Dedifferentiated amniotic fluid mesenchymal stem cell (primary cell): ENCODE measurements around the gene RCAN1.
A peak's percentile ranks its signal among the peaks of the same experiment; 100 is the strongest.
"Not testable (repeated sequence)": the region's sequence is repeated elsewhere in the genome, so short reads cannot be mapped to it uniquely, and the experiment has no call there.

Experiments used
- DNase-seq: peaks from one replicate; pipeline ENCODE4 v3.0.0-alpha.2; 2016; ENCODE audit errors: extremely low spot score

RCAN1 gene

GRCh38 chr21:34621434-34622350 is 6.8 kb upstream of the RCAN1 start:
- DNase-seq = no peak

- no peak for DNase-seq
Measured at GRCh38 chr21:34619841-34620665, 5.1 kb upstream of the RCAN1 start.

DNA sequence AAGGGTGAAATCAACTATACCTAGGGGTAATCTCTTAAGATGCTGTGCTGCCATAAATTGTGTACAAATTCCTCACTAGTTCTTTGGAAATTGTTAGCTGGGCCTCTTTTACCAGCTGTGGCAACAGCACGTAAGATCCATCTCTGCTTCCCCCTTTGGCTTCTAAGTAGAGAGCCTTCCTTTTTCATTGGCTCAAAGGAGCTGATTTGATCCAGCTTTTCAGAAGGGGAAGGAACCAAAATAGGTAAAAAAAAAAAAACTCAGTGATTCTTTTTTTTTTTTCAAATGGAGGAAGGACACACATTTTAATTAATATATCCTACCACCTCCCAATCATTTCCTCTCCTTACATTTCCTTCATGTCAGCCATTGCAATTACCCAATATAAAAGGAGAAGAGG is 4.0 kb upstream of the RCAN1 start:
- DNase-seq = no peak

DNA sequence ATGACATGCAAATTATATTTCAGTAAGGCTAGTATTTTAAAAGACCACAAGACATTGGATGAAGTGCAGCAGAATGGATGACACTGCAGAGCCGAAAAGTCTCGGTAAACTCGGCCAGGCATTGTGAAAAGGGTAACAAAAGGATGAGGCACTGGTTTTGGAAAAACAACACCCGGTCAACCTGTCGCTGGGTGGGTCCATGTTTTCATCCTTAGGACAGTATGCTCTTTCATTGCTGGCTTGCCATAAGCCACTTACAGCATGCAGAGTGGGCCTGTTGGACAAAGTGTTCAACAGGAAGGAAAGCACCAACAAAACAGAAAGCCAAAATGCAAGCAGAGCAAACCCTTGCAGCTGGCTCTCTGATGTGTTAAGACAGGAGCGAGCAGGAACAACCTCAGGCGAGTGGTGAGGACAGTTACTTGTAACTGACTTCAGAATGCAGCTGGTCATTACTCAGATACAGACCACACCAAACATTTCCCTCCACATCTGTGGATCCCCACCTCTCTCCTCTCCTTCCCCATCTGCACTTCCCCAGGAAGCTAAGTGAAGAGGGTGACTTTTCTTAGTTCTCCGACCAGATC is 2.9 kb upstream of the RCAN1 start:
- no peak for DNase-seq

GRCh38 chr21:34615487-34615814 is 538 bp upstream of the RCAN1 start:
- no peak for DNase-seq

DNA sequence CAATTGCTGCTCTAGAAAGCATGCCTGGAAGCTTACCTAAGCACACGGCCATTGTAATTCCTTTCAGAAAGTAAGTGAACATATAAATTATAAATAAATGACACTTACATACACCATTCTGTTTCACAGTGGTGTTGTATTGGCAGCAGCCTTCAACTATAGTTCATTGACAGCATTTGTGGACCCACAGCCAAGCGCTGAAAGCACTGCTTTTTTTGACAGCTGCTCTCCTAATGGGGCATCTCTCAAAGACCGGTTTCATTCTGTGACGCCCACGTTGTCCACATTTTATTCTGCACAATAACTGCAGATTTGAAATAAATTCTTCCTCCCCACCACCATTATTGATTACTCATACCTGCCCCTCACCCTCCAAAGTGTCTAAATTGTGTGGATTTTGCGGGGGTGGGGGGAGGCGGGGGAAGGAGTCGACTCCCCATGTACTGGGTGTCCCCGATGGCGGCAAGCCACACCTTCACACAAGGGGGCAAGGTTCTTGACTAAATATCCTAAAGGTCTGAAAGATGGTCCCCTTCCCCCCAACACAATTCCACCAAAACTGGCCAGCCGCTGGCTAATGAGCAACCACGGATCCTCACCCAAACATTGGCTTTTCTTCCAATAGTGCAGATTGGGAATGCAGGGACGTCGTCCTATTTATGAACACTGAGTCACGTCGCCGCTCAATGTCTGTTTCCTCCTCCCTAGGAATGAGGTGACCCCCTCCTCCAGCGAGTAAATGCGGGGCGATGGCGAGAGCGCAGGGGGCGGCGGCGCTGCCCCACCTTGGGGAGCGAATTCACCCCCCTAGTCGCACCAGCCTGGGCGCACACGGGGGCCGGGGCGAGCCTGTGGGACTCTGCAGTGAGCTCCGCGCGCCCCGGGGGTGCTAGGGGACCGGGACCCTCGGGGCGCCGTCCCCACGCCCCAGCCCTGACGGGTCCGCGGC is 960 bp downstream of the RCAN1 start:
- DNase-seq = no peak

DNA sequence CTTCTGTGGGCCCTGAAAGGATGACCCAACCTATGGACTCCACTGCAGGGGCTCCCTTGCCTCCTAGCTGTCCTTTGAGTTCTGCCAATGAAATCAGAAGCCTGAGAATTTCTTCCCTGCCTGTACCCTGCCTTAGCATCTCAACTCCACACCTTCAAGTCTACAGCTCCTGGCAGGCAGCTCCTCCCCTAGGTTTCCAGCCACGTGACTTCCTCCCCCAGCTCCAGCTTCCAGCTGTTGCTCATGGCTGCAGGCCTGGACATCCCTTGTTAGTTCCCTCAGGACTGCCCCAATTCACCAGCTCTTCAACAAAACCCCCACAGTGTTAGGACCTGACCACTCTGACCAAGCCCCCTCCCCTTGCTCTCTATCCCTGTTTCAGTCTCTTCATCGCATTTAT is 2.4 kb downstream of the RCAN1 start:
- no peak for DNase-seq

- no peak for DNase-seq
Measured at GRCh38 chr21:34612056-34612455, 2.9 kb downstream of the RCAN1 start.

DNA sequence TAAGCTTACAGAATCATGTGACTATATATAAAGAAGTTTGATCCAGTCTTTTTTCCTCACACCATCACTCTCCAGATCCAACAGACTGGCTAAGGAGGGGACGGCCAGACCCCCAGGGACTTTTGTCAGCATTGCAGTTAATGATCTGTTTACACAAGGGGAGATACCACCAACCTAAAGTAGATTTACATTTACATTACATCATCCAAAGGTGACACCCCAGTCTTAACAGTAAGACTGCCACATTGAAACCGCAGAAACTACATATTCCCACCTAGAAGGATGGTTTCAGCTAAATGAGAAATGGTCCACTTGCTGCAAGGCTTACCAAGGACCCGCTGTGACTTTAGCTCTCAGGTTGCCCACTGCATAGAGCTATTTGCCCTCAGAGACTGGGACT is 3.4 kb downstream of the RCAN1 start:
- DNase-seq = no peak

DNA sequence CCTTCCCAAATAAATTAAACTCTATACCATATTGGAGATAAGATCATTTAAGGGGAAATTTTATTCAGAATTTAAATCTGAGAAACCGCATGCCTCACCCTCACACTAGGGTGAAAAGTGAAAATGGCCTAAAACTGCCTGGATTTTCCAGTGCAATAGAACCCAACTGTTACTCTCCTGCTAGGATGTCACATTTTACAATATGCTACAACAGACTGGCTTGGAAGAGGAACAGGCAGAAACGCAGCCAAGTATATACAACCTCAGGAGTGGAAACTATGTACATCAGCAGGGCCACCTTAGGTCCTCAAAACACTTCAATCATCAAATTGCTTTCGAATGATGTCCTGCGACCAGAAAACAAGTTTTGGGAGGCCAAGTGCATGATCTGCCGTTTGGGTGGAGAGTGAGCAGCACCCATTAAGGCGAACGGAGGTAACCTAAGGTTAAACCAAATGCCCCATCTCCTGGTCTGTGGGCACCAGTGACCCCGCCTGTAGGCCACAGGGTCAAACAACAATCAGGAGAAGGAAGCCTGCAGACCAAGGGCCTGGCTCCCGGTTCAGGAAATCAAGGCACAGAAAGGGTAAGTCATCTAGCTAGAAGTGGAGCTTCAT is 4.9 kb downstream of the RCAN1 start:
- DNase-seq = no peak

- DNase-seq = no peak
Measured at GRCh38 chr21:34609244-34609932, 5.5 kb downstream of the RCAN1 start.

DNA sequence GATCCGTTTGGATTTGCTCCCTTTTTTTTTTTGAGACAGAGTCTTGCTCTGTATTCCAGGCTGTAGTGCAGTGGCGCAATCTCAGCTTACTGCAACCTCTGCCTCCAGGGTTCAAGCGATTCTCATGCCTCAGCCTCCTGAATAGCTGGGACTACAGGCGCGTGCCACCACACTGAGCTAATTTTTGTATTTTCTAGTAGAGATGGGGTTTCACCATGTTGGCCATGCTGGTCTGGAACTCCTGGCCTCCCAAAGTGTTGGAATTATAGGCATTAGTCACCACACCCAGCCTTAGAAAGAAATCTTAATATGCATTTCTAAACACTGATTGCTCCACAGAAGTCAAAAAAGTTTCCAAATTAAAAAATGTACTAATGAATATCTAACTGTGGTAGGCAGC is 7.5 kb downstream of the RCAN1 start:
- not testable (repeated sequence) for DNase-seq

GRCh38 chr21:34606621-34607020 is 8.3 kb downstream of the RCAN1 start:
- no peak for DNase-seq

DNA sequence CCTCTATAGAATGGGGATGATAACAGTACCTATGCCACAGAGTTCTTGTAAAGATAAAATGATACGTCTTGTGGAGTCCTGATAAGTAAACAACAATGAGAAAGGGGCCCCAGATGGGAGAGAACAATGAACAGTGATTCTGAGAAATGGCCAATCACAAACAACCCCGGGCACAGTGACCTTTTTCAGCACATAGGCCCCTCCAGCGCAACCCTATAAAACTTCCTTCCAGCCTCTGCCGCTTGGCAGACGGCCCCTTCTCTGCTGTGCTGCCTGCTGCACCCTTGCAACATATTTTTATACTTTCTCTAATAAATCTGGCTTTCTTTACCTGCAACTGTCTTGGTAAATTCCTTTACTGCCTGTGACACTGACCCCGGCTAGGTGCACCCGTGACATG is 8.9 kb downstream of the RCAN1 start:
- no peak for DNase-seq

DNA sequence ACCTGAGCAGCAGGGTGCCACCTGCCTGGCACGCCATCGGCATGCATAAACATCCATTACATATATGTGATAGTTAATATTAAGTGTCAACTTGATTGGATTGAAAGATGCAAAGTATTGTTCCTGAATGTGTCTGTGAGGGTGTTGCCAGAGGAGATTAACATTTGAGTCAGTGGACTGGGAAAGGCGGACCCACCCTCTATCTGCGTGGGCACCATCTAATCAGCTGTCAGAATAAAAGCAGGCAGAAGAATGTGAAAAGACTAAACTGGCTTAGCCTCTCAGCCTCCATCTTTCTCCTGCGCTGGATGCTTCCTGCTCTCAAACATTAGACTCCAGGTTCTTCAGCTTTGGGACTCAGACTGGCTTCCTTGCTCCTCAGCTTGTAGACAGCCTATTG is 10.0 kb downstream of the RCAN1 start:
- DNase-seq = not testable (repeated sequence)

DNA sequence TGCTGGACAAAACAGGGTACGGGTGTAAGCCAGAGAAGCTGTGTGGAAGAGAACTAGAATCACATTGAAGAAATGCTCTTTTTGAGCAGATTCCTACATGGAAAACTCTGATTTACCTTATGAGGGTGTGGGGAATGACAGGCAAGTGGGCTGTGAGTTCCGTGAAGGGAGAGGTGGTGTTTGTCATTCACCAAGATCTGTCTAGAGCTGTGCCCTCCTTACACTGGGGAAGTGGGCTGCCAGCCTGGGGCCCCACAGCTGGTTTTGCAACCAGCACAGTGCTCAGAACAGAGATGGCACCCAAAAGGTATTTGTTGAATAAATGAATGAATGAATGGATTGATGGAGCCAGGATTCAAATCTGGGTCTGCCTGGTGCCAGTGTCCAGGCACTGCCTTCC is 10.4 kb downstream of the RCAN1 start:
- no peak for DNase-seq

DNA sequence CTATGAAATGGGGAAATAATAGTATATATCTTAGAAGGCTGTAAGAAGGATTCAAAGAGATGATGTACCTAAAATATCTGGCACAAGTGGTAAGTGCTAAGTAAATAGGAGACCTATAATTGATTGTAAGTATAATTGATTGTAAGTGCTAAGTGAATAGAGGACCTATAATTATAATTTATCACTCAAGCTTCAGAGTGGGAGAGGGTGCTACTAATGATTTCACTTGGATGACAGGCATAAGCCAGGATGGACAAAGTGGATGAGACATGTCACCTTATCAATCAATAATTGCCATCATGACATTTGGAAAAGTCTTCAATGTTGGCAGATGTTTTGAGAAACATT is 11.2 kb downstream of the RCAN1 start:
- DNase-seq = no peak

DNA sequence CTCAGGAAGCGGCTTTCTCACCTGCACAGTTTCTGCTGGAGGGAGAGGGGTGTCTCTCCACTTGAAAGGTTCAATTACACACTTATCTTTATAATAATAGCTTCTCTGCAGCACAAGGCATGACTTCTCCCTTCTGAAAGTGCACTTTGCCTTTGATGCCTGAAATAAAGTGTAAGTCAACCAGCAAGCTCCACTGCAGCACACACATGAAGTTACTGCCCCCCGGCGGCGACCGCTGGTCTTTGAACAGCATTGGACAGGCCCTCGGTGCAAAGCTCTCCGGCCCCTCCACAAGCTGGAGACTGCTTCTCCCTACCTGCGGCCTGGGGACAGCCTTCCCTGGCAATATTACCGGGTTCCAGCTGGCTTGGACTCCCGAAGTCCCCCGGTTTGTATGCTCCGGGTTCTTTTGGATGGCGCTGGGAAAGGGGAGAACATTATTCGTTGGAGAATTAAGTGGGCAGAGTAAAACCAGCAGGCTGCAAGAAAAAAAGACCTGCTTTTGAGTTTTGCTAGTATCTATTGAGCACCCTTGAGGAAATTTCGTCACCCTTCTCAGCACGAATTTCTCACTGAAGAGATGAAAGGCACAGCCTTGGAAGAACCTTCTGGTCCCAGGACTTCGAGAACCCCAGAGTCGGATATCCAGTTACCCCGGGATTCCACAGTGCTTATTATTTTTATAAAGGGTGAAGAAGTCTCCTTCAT is 11.8 kb downstream of the RCAN1 start:
- DNase-seq = peak; percentile 24

DNA sequence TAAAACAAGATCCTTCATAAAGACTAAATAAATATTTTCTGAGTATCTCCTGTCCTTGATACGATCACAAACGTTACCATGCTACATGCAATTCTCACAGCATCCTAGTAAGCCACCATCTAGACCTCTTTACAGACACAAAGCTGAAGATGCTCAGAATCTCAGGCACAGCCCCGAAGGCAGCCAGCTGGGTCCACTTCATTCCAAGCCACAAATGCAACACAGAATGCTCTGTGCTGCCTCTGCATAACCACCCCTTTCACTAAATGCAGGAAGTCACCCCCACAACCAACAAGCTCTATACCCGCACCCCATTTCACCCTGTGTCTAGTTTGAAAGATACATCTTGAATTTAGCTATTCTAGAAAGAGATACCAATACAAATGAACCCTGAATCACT is 12.9 kb downstream of the RCAN1 start:
- no peak for DNase-seq

DNA sequence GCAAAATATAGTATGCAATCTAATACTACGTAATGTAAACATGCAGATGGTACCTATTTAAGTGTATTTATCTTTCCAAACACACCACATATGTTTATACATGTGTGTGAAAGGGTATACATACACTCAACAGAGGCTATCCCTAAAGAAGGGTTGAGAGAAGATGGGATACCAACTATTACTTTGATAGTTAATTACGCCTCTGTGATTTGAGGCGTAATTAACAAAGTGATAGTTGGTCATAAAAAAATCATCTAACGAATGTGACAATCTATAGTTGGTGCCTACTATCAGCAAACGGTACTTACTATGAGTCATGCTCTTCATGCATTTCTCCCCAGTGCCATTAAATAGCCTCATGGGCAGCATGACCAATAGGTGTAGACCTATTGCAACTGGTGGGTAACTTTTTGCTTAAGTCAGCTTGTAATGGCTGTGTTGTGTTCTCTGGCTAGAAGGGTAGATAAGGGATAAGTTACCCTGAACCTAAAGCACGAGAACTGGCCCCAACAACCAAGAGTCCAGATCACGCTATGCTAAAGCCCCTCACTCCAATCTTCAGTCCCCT is 15.3 kb downstream of the RCAN1 start:
- DNase-seq = no peak
